HG02610 (cell line): ENCODE measurements around the gene FBLN2.

Experiments
- ATAC-seq: cut with Tn5 transposase; IDR thresholded peaks from one replicate; pipeline ENCODE4 v1.9.1; 2021; ENCODE audit warnings: mild to moderate bottlenecking, moderate library complexity; ENCODE audit not compliant: unreplicated experiment

Gene FBLN2

GRCh38 chr3:13596426-13597205 lies 47.7 kb downstream of the FBLN2 start:
- no peak for ATAC-seq

- ATAC-seq: no peak
Observed at GRCh38 chr3:13597661-13598060, 48.7 kb downstream of the FBLN2 start.

GRCh38 chr3:13598201-13598600 lies 49.3 kb downstream of the FBLN2 start:
- no peak for ATAC-seq

- ATAC-seq: no peak
Observed at GRCh38 chr3:13598926-13599886, 50.3 kb downstream of the FBLN2 start.

GRCh38 chr3:13599887-13600450 lies 51.0 kb downstream of the FBLN2 start:
- ATAC-seq: no peak

GRCh38 chr3:13600950-13601691 lies 52.2 kb downstream of the FBLN2 start:
- ATAC-seq: no peak

- ATAC-seq: no peak
Observed at GRCh38 chr3:13601692-13602080, 52.8 kb downstream of the FBLN2 start.

GRCh38 chr3:13605555-13605954 lies 56.6 kb downstream of the FBLN2 start:
- no peak for ATAC-seq

GRCh38 chr3:13607821-13608597 lies 59.1 kb downstream of the FBLN2 start:
- ATAC-seq: no peak

- ATAC-seq: no peak
Observed at GRCh38 chr3:13608969-13609725, 60.2 kb downstream of the FBLN2 start.

GRCh38 chr3:13610006-13610570 lies 61.2 kb downstream of the FBLN2 start:
- ATAC-seq: no peak

- ATAC-seq: no peak
Observed at GRCh38 chr3:13611221-13611620, 62.3 kb downstream of the FBLN2 start.

GRCh38 chr3:13612829-13613228 lies 63.9 kb downstream of the FBLN2 start:
- ATAC-seq: no peak

GRCh38 chr3:13613343-13614190 lies 64.6 kb downstream of the FBLN2 start:
- no peak for ATAC-seq

GRCh38 chr3:13614607-13615006 lies 65.7 kb downstream of the FBLN2 start:
- no peak for ATAC-seq

GRCh38 chr3:13615019-13615528 lies 66.1 kb downstream of the FBLN2 start:
- no peak for ATAC-seq

- no peak for ATAC-seq
Observed at GRCh38 chr3:13616359-13616758, 67.4 kb downstream of the FBLN2 start.
